ENCODE measurements around the gene NUMBL. TPM values are rescaled to one million over a fixed set of nuclear protein-coding genes. Genes with fewer than 3 reads are reported as not detected.
"Not testable (repeated sequence)": the region's sequence is repeated elsewhere in the genome, so short reads cannot be mapped to it uniquely, and the experiment has no call there.

Gene NUMBL
- total RNA-seq = 10 to 100 TPM; 51.7 to 95.4 TPM
- 10 to 100 TPM in 1 of 2 donors, 1 to 10 TPM in 1; 9.8 to 70.2 TPM for polyA plus RNA-seq
- long read RNA-seq, donor 1, partial matches to known transcripts = 2 of 4 reads
- long read RNA-seq, donor 1, other reads (novel, unspliced or antisense) = 2 of 4 reads
- long read RNA-seq, donor 2, partial matches to known transcripts = 3 of 10 reads
- long read RNA-seq, donor 2, other reads (novel, unspliced or antisense) = 4 of 10 reads

DNA sequence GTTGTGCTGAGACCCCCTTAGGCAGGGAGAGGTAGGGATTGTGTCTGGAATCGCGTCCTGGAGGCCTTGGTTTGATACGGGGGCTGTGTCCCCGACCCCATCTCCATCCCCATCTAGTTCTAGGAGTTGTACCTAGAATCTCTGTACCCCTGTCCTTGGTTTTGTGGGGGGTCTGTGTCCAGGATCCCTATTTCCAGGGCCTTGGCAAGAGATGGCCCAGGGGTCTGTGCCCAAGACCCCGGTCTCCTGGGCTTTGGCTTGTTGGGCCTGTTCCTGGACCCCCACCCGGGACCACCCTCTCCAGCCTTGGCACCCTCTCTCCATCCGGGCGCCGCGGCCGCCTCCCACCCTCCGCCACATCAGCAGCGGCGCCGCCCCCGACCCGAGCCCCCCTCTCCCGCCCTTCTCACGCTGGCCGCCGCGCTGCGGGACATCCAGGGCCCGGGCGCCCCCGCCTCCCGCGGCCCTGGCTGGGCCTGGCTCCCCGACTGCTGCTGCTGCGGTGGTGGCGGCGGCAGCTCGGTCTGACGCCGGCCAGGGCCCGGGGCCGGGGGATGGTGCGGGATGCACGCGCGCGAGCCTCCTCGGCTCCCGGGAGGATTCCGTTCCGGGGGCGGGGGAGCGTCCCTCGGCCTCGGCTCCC is at the start of gene NUMBL:
TSS of gene NUMBL (minus strand) at position 602 of the 643 bp plus-strand sequence. CDS start at position 434, 168 bp downstream.
- peak within 1 kb of the TSS; percentile 62 to 75 for H3K4me3 ChIP-seq (ENCODE audit: low read length in 2 of 2)
- no peaks in the 10 kb centered on the region for H3K9me3 ChIP-seq (ENCODE audit: control insufficient read depth, low read length)
- no peaks in the 10 kb centered on the region for H3K4me1 ChIP-seq (ENCODE audit: control insufficient read depth in 1 of 2, insufficient read depth in 2 of 2, low read length in 2 of 2)
- intact Hi-C loops (cut with DNase I) = loop anchor here in 1 of 2 donors (1.0 to 2.0 kb wide), 2 partner anchors 26 to 61 kb away; partner anchors contain the start of genes ACTMAP, COQ8B and SNRPA
- H3K27me3 ChIP-seq (ENCODE audit: control insufficient read depth in 1 of 2, insufficient read depth in 2 of 2, low read length in 1 of 2) = no peaks in the 10 kb centered on the region
- peak within 1 kb of the TSS; percentile 15 to 56 for H3K27ac ChIP-seq (ENCODE audit: low read depth in 1 of 2, low read length in 2 of 2)
- H3K36me3 ChIP-seq (ENCODE audit: control insufficient read depth in 1 of 2, insufficient read depth in 2 of 2, low read length in 1 of 2) = peaks cover 0 to 6% of the 10 kb centered on the region in 2 donors
- DNase-seq (no peak), ATAC-seq (ENCODE audit: low FRiP score) (no peak)
- WGBS, 2 donors = 0 to 1% methylated on average over 29 to 50 of the region's 50 CpGs

DNA sequence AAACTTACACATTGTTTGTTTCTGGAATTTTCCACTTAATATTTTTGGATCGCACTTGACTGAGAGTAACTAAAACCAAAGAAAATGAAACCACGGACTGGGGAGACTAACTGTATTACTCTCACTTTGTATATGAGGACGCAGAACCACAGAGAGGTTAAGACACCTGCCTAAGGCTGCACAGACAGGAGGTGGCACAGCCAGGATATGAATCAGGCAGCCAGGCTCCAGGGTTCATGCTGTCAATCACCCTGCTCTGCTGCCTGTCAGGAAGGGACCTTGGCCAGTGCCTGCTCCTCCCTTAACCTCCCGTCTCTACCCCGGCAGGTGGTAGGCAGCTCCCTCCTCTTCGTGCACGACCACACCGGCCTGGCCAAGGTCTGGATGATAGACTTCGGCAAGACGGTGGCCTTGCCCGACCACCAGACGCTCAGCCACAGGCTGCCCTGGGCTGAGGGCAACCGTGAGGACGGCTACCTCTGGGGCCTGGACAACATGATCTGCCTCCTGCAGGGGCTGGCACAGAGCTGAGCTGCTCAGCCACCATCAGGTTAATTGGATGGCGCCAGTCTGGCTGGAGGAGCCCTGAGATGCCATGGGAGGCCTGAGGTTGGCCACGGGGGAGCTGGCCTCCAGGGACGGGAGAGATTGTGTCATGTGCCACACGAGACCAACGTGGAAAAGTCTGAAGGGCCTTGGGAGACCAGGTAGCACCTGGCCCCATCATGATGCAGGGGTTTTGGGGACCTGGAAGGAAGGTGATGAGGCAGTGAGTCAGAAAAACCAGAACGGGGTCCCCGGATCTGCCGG is 48.8 kb upstream of the NUMBL start:
- H3K4me3 ChIP-seq (ENCODE audit: low read length in 2 of 2) = no peak overlapping the region
- 79 to 80% methylated on average over 22 of the region's 22 CpGs for WGBS, 2 donors
- H3K9me3 ChIP-seq (ENCODE audit: control insufficient read depth, low read length) = no peaks in the 10 kb centered on the region
- DNase-seq = no peak
- intact Hi-C loops (cut with DNase I) = no loop called here
- no peaks in the 10 kb centered on the region for H3K27me3 ChIP-seq (ENCODE audit: control insufficient read depth in 1 of 2, insufficient read depth in 2 of 2, low read length in 1 of 2)
- H3K27ac ChIP-seq (ENCODE audit: low read depth in 1 of 2, low read length in 2 of 2) = no peak overlapping the region
- H3K36me3 ChIP-seq (ENCODE audit: control insufficient read depth in 1 of 2, insufficient read depth in 2 of 2, low read length in 1 of 2) = peaks cover 0 to 12% of the 10 kb centered on the region in 2 donors
- no peak for ATAC-seq (ENCODE audit: low FRiP score)
- H3K4me1 ChIP-seq (ENCODE audit: control insufficient read depth in 1 of 2, insufficient read depth in 2 of 2, low read length in 2 of 2) = no peaks in the 10 kb centered on the region

DNA sequence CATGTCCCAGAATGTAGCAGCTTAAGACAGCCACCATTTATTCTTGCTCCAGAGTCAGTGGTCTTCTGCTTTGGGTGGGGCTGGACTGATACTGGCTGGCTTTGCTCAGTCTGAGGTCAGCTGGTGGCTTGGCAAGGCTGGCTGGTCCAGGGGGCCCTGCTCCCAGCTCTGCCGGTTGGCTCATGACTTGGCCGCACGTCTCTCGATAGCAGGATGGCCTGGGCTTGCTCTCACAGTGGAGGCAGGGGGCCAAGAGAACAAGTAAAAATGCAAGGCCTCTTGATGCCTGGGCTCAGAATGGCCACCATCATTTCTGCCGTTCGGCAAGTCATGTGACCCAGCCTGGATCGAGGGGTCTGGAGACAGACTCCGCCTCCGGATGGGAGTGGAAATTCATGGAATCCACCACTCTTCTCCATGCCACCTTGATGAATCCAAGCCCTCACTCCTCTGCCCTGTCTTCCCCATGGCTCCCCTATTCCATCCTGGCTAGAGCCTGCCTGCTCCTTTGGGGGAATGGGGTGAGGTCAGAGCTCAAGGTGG is 46.7 kb upstream of the NUMBL start:
- Histone ChIP-seq H3K9me3 (ENCODE audit: control insufficient read depth, low read length) (no peaks in the 10 kb centered on the region), H3K4me1 (ENCODE audit: control insufficient read depth in 1 of 2, insufficient read depth in 2 of 2, low read length in 2 of 2) (no peaks in the 10 kb centered on the region), H3K36me3 (ENCODE audit: control insufficient read depth in 1 of 2, insufficient read depth in 2 of 2, low read length in 1 of 2) (peaks cover 0 to 16% of the 10 kb centered on the region in 2 donors), H3K27ac (ENCODE audit: low read depth in 1 of 2, low read length in 2 of 2) (no peak overlapping the region), H3K4me3 (ENCODE audit: low read length in 2 of 2) (no peak overlapping the region), H3K27me3 (ENCODE audit: control insufficient read depth in 1 of 2, insufficient read depth in 2 of 2, low read length in 1 of 2) (no peaks in the 10 kb centered on the region)
- intact Hi-C loops (cut with DNase I) = no loop called here
- ATAC-seq (ENCODE audit: low FRiP score) (no peak), DNase-seq (no peak)
- 84 to 85% methylated on average over 9 of the region's 9 CpGs for WGBS, 2 donors

DNA sequence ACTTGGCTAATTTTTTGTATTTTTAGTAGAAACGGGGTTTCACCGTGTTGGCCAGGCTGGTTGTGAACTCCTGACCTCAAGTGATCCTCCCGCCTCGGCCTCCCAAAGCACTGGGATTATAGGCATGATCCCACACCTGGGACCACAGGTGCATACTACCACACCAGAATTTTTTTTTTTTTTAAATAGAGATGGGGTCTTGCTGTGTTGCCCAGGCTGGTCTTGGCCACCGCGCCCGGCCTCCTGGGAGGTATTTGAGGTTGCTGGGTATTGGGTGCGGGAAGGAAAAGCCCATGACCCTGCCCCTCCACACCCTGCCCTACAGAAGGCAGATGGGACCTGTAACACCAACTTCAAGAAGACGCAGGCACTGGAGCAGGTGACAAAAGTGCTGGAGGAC is 46.2 kb upstream of the NUMBL start:
- H3K36me3 ChIP-seq (ENCODE audit: control insufficient read depth in 1 of 2, insufficient read depth in 2 of 2, low read length in 1 of 2) = peaks cover 0 to 16% of the 10 kb centered on the region in 2 donors
- no peak overlapping the region for H3K4me3 ChIP-seq (ENCODE audit: low read length in 2 of 2)
- DNase-seq (no peak), ATAC-seq (ENCODE audit: low FRiP score) (no peak)
- no peaks in the 10 kb centered on the region for H3K4me1 ChIP-seq (ENCODE audit: control insufficient read depth in 1 of 2, insufficient read depth in 2 of 2, low read length in 2 of 2)
- intact Hi-C loops (cut with DNase I) = no loop called here
- H3K27me3 ChIP-seq (ENCODE audit: control insufficient read depth in 1 of 2, insufficient read depth in 2 of 2, low read length in 1 of 2) = no peaks in the 10 kb centered on the region
- H3K9me3 ChIP-seq (ENCODE audit: control insufficient read depth, low read length) = no peaks in the 10 kb centered on the region
- 85 to 95% methylated on average over 9 of the region's 9 CpGs for WGBS, 2 donors
- no peak overlapping the region for H3K27ac ChIP-seq (ENCODE audit: low read depth in 1 of 2, low read length in 2 of 2)

DNA sequence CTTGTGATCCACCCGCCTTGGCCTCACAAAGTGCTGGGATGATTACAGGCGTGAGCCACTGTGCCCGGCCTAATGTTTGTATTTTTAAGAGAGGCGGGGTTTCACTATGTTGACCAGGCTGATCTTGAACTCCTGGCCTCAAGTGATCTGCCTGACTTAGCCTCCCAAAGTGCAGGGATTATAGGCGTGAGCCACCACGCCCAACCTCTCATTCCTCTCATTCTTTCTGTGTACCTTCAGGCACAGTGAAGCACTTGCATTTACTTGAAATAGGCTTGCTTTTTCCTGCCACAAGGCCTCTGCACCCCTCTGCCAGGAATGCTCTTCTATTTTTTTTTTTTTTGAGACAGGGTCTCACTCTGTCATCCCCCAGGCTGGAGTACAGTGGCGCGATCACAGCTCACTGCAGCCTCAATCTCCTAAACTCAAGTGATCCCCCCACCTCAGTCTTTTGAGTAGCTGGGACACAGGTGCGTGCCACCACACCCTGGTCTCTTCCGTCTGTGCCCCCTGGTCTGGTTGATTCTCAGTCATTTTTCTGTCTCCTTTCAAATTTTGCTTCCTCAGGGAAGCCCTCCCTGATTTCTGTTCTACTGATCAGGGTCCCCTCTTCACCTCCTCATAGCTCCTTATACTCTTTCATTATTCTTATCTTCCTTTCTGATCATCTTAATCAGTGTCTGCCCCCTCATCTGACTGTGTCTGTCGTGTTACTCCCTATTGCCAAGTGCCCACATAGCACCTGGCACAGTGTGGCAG is 44.7 kb upstream of the NUMBL start:
- no peaks in the 10 kb centered on the region for H3K27me3 ChIP-seq (ENCODE audit: control insufficient read depth in 1 of 2, insufficient read depth in 2 of 2, low read length in 1 of 2)
- no peak overlapping the region for H3K4me3 ChIP-seq (ENCODE audit: low read length in 2 of 2)
- ATAC-seq (ENCODE audit: low FRiP score) (no peak), DNase-seq (no peak)
- intact Hi-C loops (cut with DNase I) = no loop called here
- peaks cover under 1 to 18% of the 10 kb centered on the region in 2 donors for H3K36me3 ChIP-seq (ENCODE audit: control insufficient read depth in 1 of 2, insufficient read depth in 2 of 2, low read length in 1 of 2)
- no peaks in the 10 kb centered on the region for H3K9me3 ChIP-seq (ENCODE audit: control insufficient read depth, low read length)
- 89 to 90% methylated on average over 11 of the region's 11 CpGs for WGBS, 2 donors
- H3K4me1 ChIP-seq (ENCODE audit: control insufficient read depth in 1 of 2, insufficient read depth in 2 of 2, low read length in 2 of 2) = no peaks in the 10 kb centered on the region
- no peak overlapping the region for H3K27ac ChIP-seq (ENCODE audit: low read depth in 1 of 2, low read length in 2 of 2)

DNA sequence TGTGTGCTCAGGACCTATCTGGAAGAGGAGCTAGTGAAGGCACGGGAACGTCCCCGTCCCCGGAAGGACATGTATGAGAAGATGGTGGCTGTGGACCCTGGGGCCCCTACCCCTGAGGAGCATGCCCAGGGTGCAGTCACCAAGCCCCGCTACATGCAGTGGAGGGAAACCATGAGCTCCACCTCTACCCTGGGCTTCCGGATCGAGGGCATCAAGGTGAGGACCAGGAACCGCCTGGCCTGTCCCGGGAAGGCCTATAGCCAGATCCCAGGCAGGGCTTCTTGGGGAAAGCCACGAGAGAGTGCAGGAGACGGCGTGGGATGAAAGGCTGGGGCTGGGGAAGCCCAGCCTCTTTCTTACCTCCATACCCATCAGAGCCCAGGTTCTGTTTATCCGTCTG is 42.7 kb upstream of the NUMBL start:
- ATAC-seq (ENCODE audit: low FRiP score) = no peak
- WGBS, 2 donors = 94 to 95% methylated on average over 13 of the region's 13 CpGs

DNA sequence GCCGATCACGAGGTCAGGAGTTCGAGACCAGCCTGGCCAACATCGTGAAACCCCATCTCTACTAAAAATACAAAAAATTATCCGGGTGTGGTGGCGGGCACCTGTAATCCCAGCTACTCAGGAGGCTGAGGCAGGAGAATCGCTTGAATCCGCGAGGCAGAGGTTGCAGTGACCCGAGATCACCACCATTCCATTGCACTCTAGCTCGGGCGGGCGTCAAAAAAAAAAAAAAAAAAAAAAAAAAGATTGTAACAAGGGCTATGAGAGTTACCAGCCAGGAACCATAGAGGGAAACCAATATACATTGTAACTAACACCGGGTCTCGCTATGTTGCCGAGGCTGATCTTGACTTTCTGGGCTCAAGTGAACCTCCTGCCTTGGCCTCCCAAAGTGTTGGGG is 41.9 kb upstream of the NUMBL start:
- H3K36me3 ChIP-seq (ENCODE audit: control insufficient read depth in 1 of 2, insufficient read depth in 2 of 2, low read length in 1 of 2) = peaks cover 2 to 11% of the 10 kb centered on the region in 2 donors
- H3K4me1 ChIP-seq (ENCODE audit: control insufficient read depth in 1 of 2, insufficient read depth in 2 of 2, low read length in 2 of 2); intact Hi-C loops (cut with DNase I); H3K4me3 ChIP-seq (ENCODE audit: low read length in 2 of 2); H3K9me3 ChIP-seq (ENCODE audit: control insufficient read depth, low read length); H3K27me3 ChIP-seq (ENCODE audit: control insufficient read depth in 1 of 2, insufficient read depth in 2 of 2, low read length in 1 of 2); ATAC-seq (ENCODE audit: low FRiP score); H3K27ac ChIP-seq (ENCODE audit: low read depth in 1 of 2, low read length in 2 of 2); DNase-seq: not testable (repeated sequence)
- 95 to 96% methylated on average over 16 of the region's 16 CpGs for WGBS, 2 donors

More for the DNA sequence above, 42.7 kb upstream of the NUMBL start:
- intact Hi-C loops (cut with DNase I) = no loop called here
- no peak for DNase-seq
- Histone ChIP-seq H3K4me3 (ENCODE audit: low read length in 2 of 2) (no peak overlapping the region), H3K36me3 (ENCODE audit: control insufficient read depth in 1 of 2, insufficient read depth in 2 of 2, low read length in 1 of 2) (peaks cover 2 to 13% of the 10 kb centered on the region in 2 donors), H3K9me3 (ENCODE audit: control insufficient read depth, low read length) (no peaks in the 10 kb centered on the region), H3K27me3 (ENCODE audit: control insufficient read depth in 1 of 2, insufficient read depth in 2 of 2, low read length in 1 of 2) (no peaks in the 10 kb centered on the region), H3K27ac (ENCODE audit: low read depth in 1 of 2, low read length in 2 of 2) (no peak overlapping the region), H3K4me1 (ENCODE audit: control insufficient read depth in 1 of 2, insufficient read depth in 2 of 2, low read length in 2 of 2) (no peaks in the 10 kb centered on the region)

DNA sequence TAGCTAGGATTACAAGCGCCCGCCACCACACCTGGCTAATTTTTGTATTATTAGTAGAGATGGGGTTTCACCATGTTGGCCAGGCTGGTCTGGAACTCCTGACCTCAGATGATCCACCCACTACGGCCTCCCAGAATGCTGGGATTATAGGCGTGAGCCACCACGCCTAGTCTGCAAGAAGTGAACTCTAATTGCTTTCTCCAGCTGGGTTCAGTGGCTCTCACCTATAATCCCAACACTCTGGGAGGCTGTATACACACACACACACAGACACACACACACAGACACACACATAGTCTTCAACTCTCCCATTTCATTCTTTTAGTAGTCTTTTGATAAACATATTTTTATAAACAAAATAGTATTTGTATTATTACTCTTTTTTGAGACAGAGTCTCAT is 39.6 kb upstream of the NUMBL start:
- H3K36me3 ChIP-seq (ENCODE audit: control insufficient read depth in 1 of 2, insufficient read depth in 2 of 2, low read length in 1 of 2); H3K27me3 ChIP-seq (ENCODE audit: control insufficient read depth in 1 of 2, insufficient read depth in 2 of 2, low read length in 1 of 2); H3K4me1 ChIP-seq (ENCODE audit: control insufficient read depth in 1 of 2, insufficient read depth in 2 of 2, low read length in 2 of 2); DNase-seq; H3K9me3 ChIP-seq (ENCODE audit: control insufficient read depth, low read length); H3K4me3 ChIP-seq (ENCODE audit: low read length in 2 of 2); intact Hi-C loops (cut with DNase I); ATAC-seq (ENCODE audit: low FRiP score); H3K27ac ChIP-seq (ENCODE audit: low read depth in 1 of 2, low read length in 2 of 2): not testable (repeated sequence)
- 91 to 94% methylated on average over 5 of the region's 5 CpGs for WGBS, 2 donors
